ENCODE measurements around the gene ADGRG3. TPM values are rescaled to one million over a fixed set of nuclear protein-coding genes. Genes with fewer than 3 reads are reported as not detected.

ADGRG3 gene
- total and polyA plus RNA-seq, 9 of the 15 experiments (the other 6 are each of a cell fraction or from before 2014, with no cell fraction given): 0.09 to 0.52 (median 0.14) TPM; not detected in 3

DNA sequence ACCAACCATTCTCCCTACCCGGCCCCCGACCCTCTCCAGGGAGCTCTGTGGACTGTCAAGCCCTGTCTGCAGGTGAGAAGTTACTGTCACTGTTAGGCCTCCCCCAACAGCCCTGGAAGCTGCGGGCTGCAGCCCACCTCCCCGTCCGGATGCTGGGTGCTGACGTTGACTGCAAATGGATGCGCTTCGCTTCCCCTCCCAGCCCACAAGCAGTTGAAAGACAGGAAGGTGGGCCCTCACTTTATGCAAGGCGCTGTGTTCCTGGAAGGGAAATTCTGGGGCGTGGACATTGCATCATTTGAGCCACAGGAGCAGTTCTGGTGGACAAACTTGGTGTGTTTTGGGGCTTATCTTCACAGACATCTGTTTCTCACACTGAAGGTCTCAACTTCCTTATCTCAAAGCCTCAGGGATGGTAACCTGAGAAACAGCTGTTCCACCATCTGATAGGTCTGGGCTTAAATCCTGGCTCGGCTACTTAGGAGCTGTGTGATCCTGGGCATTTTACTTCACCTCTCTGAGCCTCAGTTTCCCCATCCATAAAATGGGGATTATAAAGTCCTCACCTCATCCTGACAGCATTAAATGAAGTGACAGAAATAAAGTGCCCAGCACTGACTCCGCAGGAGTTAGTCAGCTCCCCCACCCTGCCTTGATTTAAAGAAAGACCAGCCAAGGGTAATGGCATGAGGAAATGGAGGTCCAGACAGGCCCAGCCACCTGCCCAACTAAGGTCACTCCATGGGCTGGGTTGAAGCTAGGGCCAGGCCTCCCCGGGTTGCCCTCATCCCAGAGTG is 21.9 kb downstream of the ADGRG3 start (continued):
- TF ChIP-seq TBP (optimal IDR thresholded peaks at IDR 0.05; ENCODE audit: low read depth, low read length): peak; percentile 26
- no peak for TF ChIP-seq TAF7 (tag; IDR thresholded peaks at IDR 0.05)
- TF ChIP-seq, protein P1, sequence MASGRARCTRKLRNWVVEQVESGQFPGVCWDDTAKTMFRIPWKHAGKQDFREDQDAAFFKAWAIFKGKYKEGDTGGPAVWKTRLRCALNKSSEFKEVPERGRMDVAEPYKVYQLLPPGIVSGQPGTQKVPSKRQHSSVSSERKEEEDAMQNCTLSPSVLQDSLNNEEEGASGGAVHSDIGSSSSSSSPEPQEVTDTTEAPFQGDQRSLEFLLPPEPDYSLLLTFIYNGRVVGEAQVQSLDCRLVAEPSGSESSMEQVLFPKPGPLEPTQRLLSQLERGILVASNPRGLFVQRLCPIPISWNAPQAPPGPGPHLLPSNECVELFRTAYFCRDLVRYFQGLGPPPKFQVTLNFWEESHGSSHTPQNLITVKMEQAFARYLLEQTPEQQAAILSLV (tag; IDR thresholded peaks at IDR 0.05): peak; percentile 96
- peak; percentile 80 for TF ChIP-seq ZKSCAN1 (IDR thresholded peaks at IDR 0.05; ENCODE audit: low read depth, low read length)
- TF ChIP-seq NONO (IDR thresholded peaks at IDR 0.05; ENCODE audit: low read depth in 2 of 2, low read length in 1 of 2): peak in 1 of 2 experiments; percentile 93; a peak in 2 of 4 replicates
- no peak for TF ChIP-seq ZNF184 (CRISPR knock-in tag; IDR thresholded peaks at IDR 0.05)
- no peak for TF ChIP-seq HOXB6 (CRISPR knock-in tag; IDR thresholded peaks at IDR 0.05; ENCODE audit: borderline replicate concordance)
- peak; percentile 86 for TF ChIP-seq ZNF311 (CRISPR knock-in tag; IDR thresholded peaks at IDR 0.05)
- no peak for TF ChIP-seq ZNF354B (CRISPR knock-in tag; IDR thresholded peaks at IDR 0.05)
- TF ChIP-seq, protein P2, sequence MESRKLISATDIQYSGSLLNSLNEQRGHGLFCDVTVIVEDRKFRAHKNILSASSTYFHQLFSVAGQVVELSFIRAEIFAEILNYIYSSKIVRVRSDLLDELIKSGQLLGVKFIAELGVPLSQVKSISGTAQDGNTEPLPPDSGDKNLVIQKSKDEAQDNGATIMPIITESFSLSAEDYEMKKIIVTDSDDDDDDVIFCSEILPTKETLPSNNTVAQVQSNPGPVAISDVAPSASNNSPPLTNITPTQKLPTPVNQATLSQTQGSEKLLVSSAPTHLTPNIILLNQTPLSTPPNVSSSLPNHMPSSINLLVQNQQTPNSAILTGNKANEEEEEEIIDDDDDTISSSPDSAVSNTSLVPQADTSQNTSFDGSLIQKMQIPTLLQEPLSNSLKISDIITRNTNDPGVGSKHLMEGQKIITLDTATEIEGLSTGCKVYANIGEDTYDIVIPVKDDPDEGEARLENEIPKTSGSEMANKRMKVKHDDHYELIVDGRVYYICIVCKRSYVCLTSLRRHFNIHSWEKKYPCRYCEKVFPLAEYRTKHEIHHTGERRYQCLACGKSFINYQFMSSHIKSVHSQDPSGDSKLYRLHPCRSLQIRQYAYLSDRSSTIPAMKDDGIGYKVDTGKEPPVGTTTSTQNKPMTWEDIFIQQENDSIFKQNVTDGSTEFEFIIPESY (CRISPR knock-in tag; IDR thresholded peaks at IDR 0.05): no peak
- TF ChIP-seq ILF3 (IDR thresholded peaks at IDR 0.05; ENCODE audit: borderline replicate concordance): no peak
- no peak for TF ChIP-seq MED1 (CRISPR knock-in tag; IDR thresholded peaks at IDR 0.05; ENCODE audit: borderline replicate concordance)
- TF ChIP-seq, protein P3, sequence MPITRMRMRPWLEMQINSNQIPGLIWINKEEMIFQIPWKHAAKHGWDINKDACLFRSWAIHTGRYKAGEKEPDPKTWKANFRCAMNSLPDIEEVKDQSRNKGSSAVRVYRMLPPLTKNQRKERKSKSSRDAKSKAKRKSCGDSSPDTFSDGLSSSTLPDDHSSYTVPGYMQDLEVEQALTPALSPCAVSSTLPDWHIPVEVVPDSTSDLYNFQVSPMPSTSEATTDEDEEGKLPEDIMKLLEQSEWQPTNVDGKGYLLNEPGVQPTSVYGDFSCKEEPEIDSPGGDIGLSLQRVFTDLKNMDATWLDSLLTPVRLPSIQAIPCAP (CRISPR knock-in tag; IDR thresholded peaks at IDR 0.05; ENCODE audit: borderline replicate concordance): no peak
- no peak for TF ChIP-seq BRF1 (IDR thresholded peaks at IDR 0.05; ENCODE audit: borderline replicate concordance, extremely low read depth, insufficient read length)
- TF ChIP-seq SIX5 (IDR thresholded peaks at IDR 0.05; ENCODE audit: borderline replicate concordance in 1 of 2, insufficient read depth in 1 of 2, low read depth in 1 of 2, low read length in 2 of 2): no peak
- no peak for TF ChIP-seq NFIX (CRISPR knock-in tag; IDR thresholded peaks at IDR 0.05; ENCODE audit: low read depth)
